SK-N-MC (cell line): ENCODE measurements around the gene LRRFIP2.

ENCODE experiments used
- EZH2 ChIP-seq: fragments of 200-600 bp; sonication (generic); IDR thresholded peaks from one replicate; pipeline ENCODE4 v1.6.1; 2017; ENCODE audit warnings: antibody characterized with exemption
- FOXP2 ChIP-seq: optimal IDR thresholded peaks from 2 replicates; pipeline ENCODE3; 2011; ENCODE audit warnings: mild to moderate bottlenecking, moderate library complexity; ENCODE audit not compliant: insufficient read depth; ENCODE audit errors: extremely low read length, control extremely low read depth
- POLR2AphosphoS5 ChIP-seq: IDR thresholded peaks from 2 replicates; pipeline ENCODE4 v1.6.1; 2012; ENCODE audit warnings: mild to moderate bottlenecking, low read depth, low read length, borderline replicate concordance

DNA sequence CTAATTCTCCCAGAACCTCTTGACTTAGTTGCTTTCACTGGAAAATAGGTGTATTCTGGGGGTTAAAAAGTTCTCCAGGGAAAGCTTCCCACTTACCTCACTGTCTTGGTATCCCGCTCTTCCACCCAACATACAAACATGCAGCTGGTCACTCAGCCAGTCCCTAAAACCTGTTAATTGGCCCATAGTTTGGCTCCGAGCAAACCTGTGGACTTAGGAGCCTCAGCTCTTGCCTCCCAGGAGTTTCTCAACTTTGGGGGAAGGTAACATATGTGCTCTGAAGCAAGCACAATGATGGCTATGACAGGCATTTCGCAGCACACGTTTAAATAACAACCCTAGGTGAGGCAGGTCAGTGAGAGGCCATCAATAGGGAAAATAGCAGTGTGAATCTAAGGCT, 25.8 kb upstream of the LRRFIP2 start:
- TF ChIP-seq POLR2AphosphoS5 (no peak), EZH2 (no peak), FOXP2 (no peak)
